ENCODE results near the gene ASAP3.

The ASAP3 gene

GRCh38 chr1:23431431-23431830, 52.5 kb downstream of the ASAP3 start:
- TF ChIP-seq EZH2phosphoT487 (IDR thresholded peaks at IDR 0.05; ENCODE audit: borderline replicate concordance, low read length) (no peak), CTCF (IDR thresholded peaks at IDR 0.05; ENCODE audit: low read depth, low read length, poor library complexity, severe bottlenecking) (no peak)
- Histone ChIP-seq H3K4me2 (ENCODE audit: low read length) (no peak overlapping the region), H3K79me2 (ENCODE audit: control insufficient read depth, low read length) (no peaks in the 10 kb centered on the region)

GRCh38 chr1:23430803-23431202, 53.2 kb downstream of the ASAP3 start:
- no peak overlapping the region for H3K4me3 ChIP-seq (ENCODE audit: low read length)
- no peaks in the 10 kb centered on the region for H3K9me2 ChIP-seq (replicated peaks; ENCODE audit: control insufficient read depth, low read length)
- H3K36me3 ChIP-seq (ENCODE audit: control insufficient read depth, low read length): peaks cover 4% of the 10 kb centered on the region; the same call in 1 of the 2 replicates
- H3K27me3 ChIP-seq (ENCODE audit: control insufficient read depth, low read length): no peaks in the 10 kb centered on the region
- peaks cover 8% of the 10 kb centered on the region; the same call in 1 of the 2 replicates for H3K4me1 ChIP-seq (ENCODE audit: control insufficient read depth, low read length)
- no peak overlapping the region for H3K4me2 ChIP-seq (ENCODE audit: low read length)
- no peak for TF ChIP-seq CTCF (IDR thresholded peaks at IDR 0.05; ENCODE audit: low read depth, low read length, poor library complexity, severe bottlenecking)
- TF ChIP-seq EZH2phosphoT487 (IDR thresholded peaks at IDR 0.05; ENCODE audit: borderline replicate concordance, low read length): no peak
- no peaks in the 10 kb centered on the region for H4K20me1 ChIP-seq (ENCODE audit: control insufficient read depth, insufficient read depth, low read depth, low read length)
- no peaks in the 10 kb centered on the region for H3K9me3 ChIP-seq (ENCODE audit: control insufficient read depth, insufficient read depth, low read length)
- H3K27ac ChIP-seq (ENCODE audit: low read depth, low read length): no peak overlapping the region
- H3K79me2 ChIP-seq (ENCODE audit: control insufficient read depth, low read length): no peaks in the 10 kb centered on the region
- H3F3A ChIP-seq (ENCODE audit: control insufficient read depth, insufficient read depth): no peaks in the 10 kb centered on the region

More at GRCh38 chr1:23431431-23431830, 52.5 kb downstream of the ASAP3 start:
- Histone ChIP-seq H3K27ac (ENCODE audit: low read depth, low read length) (no peak overlapping the region), H3K9me3 (ENCODE audit: control insufficient read depth, insufficient read depth, low read length) (no peaks in the 10 kb centered on the region), H4K20me1 (ENCODE audit: control insufficient read depth, insufficient read depth, low read depth, low read length) (no peaks in the 10 kb centered on the region), H3K9me2 (replicated peaks; ENCODE audit: control insufficient read depth, low read length) (no peaks in the 10 kb centered on the region), H3F3A (ENCODE audit: control insufficient read depth, insufficient read depth) (no peaks in the 10 kb centered on the region), H3K4me3 (ENCODE audit: low read length) (no peak overlapping the region), H3K27me3 (ENCODE audit: control insufficient read depth, low read length) (no peaks in the 10 kb centered on the region), H3K36me3 (ENCODE audit: control insufficient read depth, low read length) (peaks cover 4% of the 10 kb centered on the region; the same call in 1 of the 2 replicates), H3K4me1 (ENCODE audit: control insufficient read depth, low read length) (peaks cover 8% of the 10 kb centered on the region; the same call in 1 of the 2 replicates)

- H3K9me3 ChIP-seq (ENCODE audit: control insufficient read depth, insufficient read depth, low read length): no peaks in the 10 kb centered on the region
- H4K20me1 ChIP-seq (ENCODE audit: control insufficient read depth, insufficient read depth, low read depth, low read length): no peaks in the 10 kb centered on the region
- H3K27ac ChIP-seq (ENCODE audit: low read depth, low read length): no peak overlapping the region
- TF ChIP-seq CTCF (IDR thresholded peaks at IDR 0.05; ENCODE audit: low read depth, low read length, poor library complexity, severe bottlenecking): no peak
- no peak for TF ChIP-seq EZH2phosphoT487 (IDR thresholded peaks at IDR 0.05; ENCODE audit: borderline replicate concordance, low read length)
- peaks cover 7% of the 10 kb centered on the region for H3K27me3 ChIP-seq (ENCODE audit: control insufficient read depth, low read length)
- H3K4me2 ChIP-seq (ENCODE audit: low read length): no peak overlapping the region
- H3K36me3 ChIP-seq (ENCODE audit: control insufficient read depth, low read length): peaks cover 4% of the 10 kb centered on the region; the same call in 1 of the 2 replicates
- peaks cover 3% of the 10 kb centered on the region; the same call in 1 of the 2 replicates for H3K4me1 ChIP-seq (ENCODE audit: control insufficient read depth, low read length)
- H3K79me2 ChIP-seq (ENCODE audit: control insufficient read depth, low read length): no peaks in the 10 kb centered on the region
- H3K4me3 ChIP-seq (ENCODE audit: low read length): no peak overlapping the region
- H3F3A ChIP-seq (ENCODE audit: control insufficient read depth, insufficient read depth): no peaks in the 10 kb centered on the region
- no peaks in the 10 kb centered on the region for H3K9me2 ChIP-seq (replicated peaks; ENCODE audit: control insufficient read depth, low read length)
Observed at GRCh38 chr1:23428136-23428905, 55.7 kb downstream of the ASAP3 start.
